GM23338 (cell line): ENCODE measurements around the gene CDC6. TPM values are rescaled to one million over a fixed set of nuclear protein-coding genes. Genes with fewer than 3 reads are reported as not detected.

Experiments used
- ATAC-seq: fragments of 200-7000 bp; cut with Tn5 transposase; 3 replicates; pipeline ENCODE4 v1.9.1; 2020
- DNase-seq: peaks from one replicate; pipeline ENCODE4 v3.0.0-alpha.2; 2015; ENCODE audit warnings: low spot score
- H2AFZ ChIP-seq: fragments of 200-600 bp; sonication (generic); 2 replicates; pipeline ENCODE4 v1.8.0; 2016; ENCODE audit warnings: antibody characterized with exemption, mild to moderate bottlenecking, moderate library complexity
- H3F3A ChIP-seq: fragments of 200-600 bp; sonication (generic); replicated peaks from 2 replicates; pipeline ENCODE4 v1.8.0; 2017; ENCODE audit warnings: antibody characterized with exemption, mixed run types, low read depth
- H3K27ac ChIP-seq: fragments of 200-600 bp; sonication (generic); 2 replicates; pipeline ENCODE4 v1.6.1; 2016; ENCODE audit warnings: low read depth
- H3K27me3 ChIP-seq: fragments of 200-600 bp; sonication (generic); 2 replicates; pipeline ENCODE4 v1.8.0; 2016; ENCODE audit warnings: mild to moderate bottlenecking, mixed run types, moderate library complexity; ENCODE audit not compliant: insufficient read depth
- H3K36me3 ChIP-seq: fragments of 200-600 bp; sonication (generic); 2 replicates; pipeline ENCODE4 v1.8.0; 2016; ENCODE audit warnings: mild to moderate bottlenecking; ENCODE audit not compliant: insufficient read depth
- H3K4me1 ChIP-seq: fragments of 200-600 bp; sonication (generic); 2 replicates; pipeline ENCODE4 v1.8.0; 2016; ENCODE audit warnings: mild to moderate bottlenecking, moderate library complexity; ENCODE audit not compliant: insufficient read depth
- H3K4me2 ChIP-seq: fragments of 200-600 bp; sonication (generic); 2 replicates; pipeline ENCODE4 v1.7.1; 2017; ENCODE audit warnings: mixed run types
- H3K4me3 ChIP-seq: fragments of 200-600 bp; sonication (generic); 2 replicates; pipeline ENCODE4 v1.6.1; 2016; ENCODE audit warnings: mixed run types
- H3K79me2 ChIP-seq: fragments of 200-600 bp; sonication (generic); replicated peaks from 2 replicates; pipeline ENCODE4 v1.8.0; 2017; ENCODE audit warnings: mild to moderate bottlenecking; ENCODE audit not compliant: insufficient read depth
- H3K9me2 ChIP-seq: fragments of 200-600 bp; sonication (generic); 2 replicates; pipeline ENCODE4 v1.8.0; 2017; ENCODE audit not compliant: insufficient read depth
- H4K20me1 ChIP-seq: fragments of 200-600 bp; sonication (generic); replicated peaks from 2 replicates; pipeline ENCODE4 v1.8.0; 2017; ENCODE audit warnings: mild to moderate bottlenecking; ENCODE audit not compliant: insufficient read depth
- H3K27ac Mint-ChIP-seq: 2 replicates; pipeline ENCODE4 v1.8.0; 2020; ENCODE audit warnings: inconsistent platforms, mild to moderate bottlenecking, moderate library complexity, mixed read lengths
- H3K27me3 Mint-ChIP-seq: 3 replicates; pipeline ENCODE4 v1.8.0; 2022; ENCODE audit warnings: low read depth, mild to moderate bottlenecking, moderate library complexity, mixed read lengths, inconsistent platforms; ENCODE audit not compliant: insufficient read depth, poor library complexity
- H3K36me3 Mint-ChIP-seq: 3 replicates; pipeline ENCODE4 v1.8.0; 2021; ENCODE audit warnings: low read depth, mild to moderate bottlenecking, inconsistent platforms, moderate library complexity, mixed read lengths
- H3K4me1 Mint-ChIP-seq: 3 replicates; pipeline ENCODE4 v1.8.0; 2020; ENCODE audit warnings: mild to moderate bottlenecking, inconsistent platforms, mixed read lengths
- H3K4me3 Mint-ChIP-seq: 3 replicates; pipeline ENCODE4 v1.8.0; 2021; ENCODE audit warnings: moderate library complexity, mild to moderate bottlenecking, inconsistent platforms, mixed read lengths
- H3K9me3 Mint-ChIP-seq: 3 replicates; pipeline ENCODE4 v1.8.0; 2020; ENCODE audit warnings: moderate library complexity, mild to moderate bottlenecking, inconsistent platforms, mixed read lengths
- CREB1 ChIP-seq: fragments of 250-450 bp; sonication (Bioruptor Pico); IDR thresholded peaks from 2 replicates; pipeline ENCODE4 v1.5.0; 2020; ENCODE audit warnings: low read depth, mild to moderate bottlenecking, moderate library complexity
- CTCF ChIP-seq, 2 experiments: fragments of 200-600 bp in 1 of 2; sonication (generic) in 1 of 2; conservative IDR thresholded peaks; 2 replicates each; pipeline versions ENCODE4 v1.5.1 to v1.6.1; 2016 to 2017; ENCODE audit warnings: antibody characterized with exemption in 2 of 2, low read depth in 2 of 2, mild to moderate bottlenecking in 2 of 2, moderate library complexity in 1 of 2
- ETS1 ChIP-seq: IDR thresholded peaks from 2 replicates; pipeline ENCODE4 v1.6.1; 2016; ENCODE audit warnings: antibody characterized with exemption
- JUNB ChIP-seq: IDR thresholded peaks from one replicate; pipeline ENCODE4 v1.6.1; 2016; ENCODE audit warnings: antibody characterized with exemption; ENCODE audit not compliant: unreplicated experiment
- NANOG ChIP-seq: IDR thresholded peaks from 2 replicates; pipeline ENCODE4 v1.6.1; 2016; ENCODE audit warnings: antibody characterized with exemption, borderline replicate concordance
- POLR2AphosphoS5 ChIP-seq: IDR thresholded peaks from 2 replicates; pipeline ENCODE4 v1.6.1; 2016; ENCODE audit warnings: antibody characterized with exemption, low read depth
- REST ChIP-seq: IDR thresholded peaks from one replicate; pipeline ENCODE4 v1.6.1; 2018; ENCODE audit warnings: antibody characterized with exemption; ENCODE audit not compliant: unreplicated experiment
- STAT1 ChIP-seq: IDR thresholded peaks from one replicate; pipeline ENCODE4 v1.6.1; 2016; ENCODE audit warnings: antibody characterized with exemption; ENCODE audit not compliant: unreplicated experiment
- ZNF114 ChIP-seq: fragments of 250-450 bp; sonication (Bioruptor Pico); IDR thresholded peaks from 2 replicates; pipeline ENCODE4 v1.5.0; 2020; ENCODE audit warnings: mild to moderate bottlenecking, moderate library complexity
- ZNF331 ChIP-seq: fragments of 250-450 bp; sonication (Bioruptor Pico); IDR thresholded peaks from 2 replicates; pipeline ENCODE4 v1.5.0; 2020; ENCODE audit warnings: low read depth, mild to moderate bottlenecking, moderate library complexity
- ZNF462 ChIP-seq: fragments of 250-450 bp; sonication (Bioruptor Pico); IDR thresholded peaks from 2 replicates; pipeline ENCODE4 v1.5.0; 2020; ENCODE audit warnings: mild to moderate bottlenecking, moderate library complexity
- polyA plus RNA-seq: library from polyadenylated mRNA; unstranded; fragments of >200 nt; fragmentation: Nextera tagmentation; extraction: Ambion mirVana; gene quantifications from 2 replicates; pipeline ENCODE4 v1.2.1, GENCODE V29; 2016
- total RNA-seq: library from RNA; depleted of rRNA; stranded (reverse); fragments of >200 nt; shearing (Covaris generic); gene quantifications from 2 replicates; pipeline ENCODE4 v1.2.3, GENCODE V29; 2014

The CDC6 gene
- total and polyA plus RNA-seq, 2 experiments from 2014 or later, result 46.2 to 79.9 TPM

- TF ChIP-seq ETS1 (no peak), CTCF (conservative IDR thresholded peaks at IDR 0.05; ENCODE audit: low read depth in 2 of 2) (no peak), STAT1 (no peak), ZNF462 (CRISPR knock-in tag) (no peak), ZNF331 (CRISPR knock-in tag) (no peak), NANOG (no peak), REST (no peak), POLR2AphosphoS5 (no peak), ZNF114 (no peak), JUNB (no peak), CREB1 (no peak)
- H3K9me2 ChIP-seq, result no peaks in the 10 kb centered on the region
These were observed 28.2 kb upstream of the CDC6 start for GRCh38 chr17:40259505-40259904.

More at GRCh38 chr17:40259505-40259904, 28.2 kb upstream of the CDC6 start:
- Histone ChIP-seq H3K4me1 (no peaks in the 10 kb centered on the region), H3K36me3 (peaks cover 23% of the 10 kb centered on the region), H3K4me2 (no peak overlapping the region), H3K4me3 (no peak overlapping the region), H3K27me3 (no peaks in the 10 kb centered on the region), H3K27ac (no peak overlapping the region), H3F3A (peaks cover 4% of the 10 kb centered on the region; the same call in 1 of the 2 replicates), H2AFZ (no peak overlapping the region), H3K79me2 (peaks cover under 1% of the 10 kb centered on the region; the same call in 1 of the 2 replicates), H4K20me1 (no peaks in the 10 kb centered on the region; the same call in none of the 2 replicates)
- H3K36me3 Mint-ChIP-seq, result peaks cover 49% of the 10 kb centered on the region
- DNase-seq (no peak), ATAC-seq (no peak)
- H3K4me1 Mint-ChIP-seq, result peaks cover 2% of the 10 kb centered on the region; the same call in 1 of the 3 replicates
- no peak overlapping the region for H3K27ac Mint-ChIP-seq
- no peak overlapping the region for H3K4me3 Mint-ChIP-seq
- peaks cover 3% of the 10 kb centered on the region for H3K27me3 Mint-ChIP-seq
- no peaks in the 10 kb centered on the region for H3K9me3 Mint-ChIP-seq
